ENCODE results near the gene GPR78.

The GPR78 gene, protein sequence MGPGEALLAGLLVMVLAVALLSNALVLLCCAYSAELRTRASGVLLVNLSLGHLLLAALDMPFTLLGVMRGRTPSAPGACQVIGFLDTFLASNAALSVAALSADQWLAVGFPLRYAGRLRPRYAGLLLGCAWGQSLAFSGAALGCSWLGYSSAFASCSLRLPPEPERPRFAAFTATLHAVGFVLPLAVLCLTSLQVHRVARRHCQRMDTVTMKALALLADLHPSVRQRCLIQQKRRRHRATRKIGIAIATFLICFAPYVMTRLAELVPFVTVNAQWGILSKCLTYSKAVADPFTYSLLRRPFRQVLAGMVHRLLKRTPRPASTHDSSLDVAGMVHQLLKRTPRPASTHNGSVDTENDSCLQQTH

GRCh38 chr4:8580321-8581093 lies at the start of gene GPR78:
Gene GPR78 (plus strand): TSS chr4:8580392. CDS start chr4:8580983, 591 bp downstream.
- no peak for DNase-seq

DNA sequence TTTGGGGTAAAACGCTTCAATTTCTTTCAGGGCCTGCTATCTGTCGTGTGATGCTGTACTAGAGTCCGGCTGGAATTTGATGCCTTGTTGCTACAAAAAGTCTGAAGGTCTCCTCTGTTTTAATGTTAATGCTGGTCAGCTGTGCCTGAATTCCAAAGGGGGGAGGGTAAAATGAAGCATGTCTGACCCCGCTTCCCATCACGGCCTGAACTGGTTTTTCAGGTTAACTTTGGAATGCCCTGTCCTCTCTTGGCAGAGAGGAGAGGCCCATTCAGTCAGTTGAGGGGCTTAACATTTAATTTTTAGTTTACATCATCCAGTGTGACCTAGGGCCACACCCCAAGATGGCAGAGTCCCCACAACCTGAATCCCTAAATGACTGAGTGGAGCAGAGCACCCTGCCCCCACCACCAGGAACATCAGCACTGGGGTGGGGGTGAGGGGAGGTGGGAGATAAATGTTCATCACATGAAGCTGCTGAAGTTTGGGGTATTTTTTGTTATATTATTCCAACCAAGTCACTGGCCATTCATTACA lies 47.9 kb upstream of the GPR78 start:
- DNase-seq = no peak

DNA sequence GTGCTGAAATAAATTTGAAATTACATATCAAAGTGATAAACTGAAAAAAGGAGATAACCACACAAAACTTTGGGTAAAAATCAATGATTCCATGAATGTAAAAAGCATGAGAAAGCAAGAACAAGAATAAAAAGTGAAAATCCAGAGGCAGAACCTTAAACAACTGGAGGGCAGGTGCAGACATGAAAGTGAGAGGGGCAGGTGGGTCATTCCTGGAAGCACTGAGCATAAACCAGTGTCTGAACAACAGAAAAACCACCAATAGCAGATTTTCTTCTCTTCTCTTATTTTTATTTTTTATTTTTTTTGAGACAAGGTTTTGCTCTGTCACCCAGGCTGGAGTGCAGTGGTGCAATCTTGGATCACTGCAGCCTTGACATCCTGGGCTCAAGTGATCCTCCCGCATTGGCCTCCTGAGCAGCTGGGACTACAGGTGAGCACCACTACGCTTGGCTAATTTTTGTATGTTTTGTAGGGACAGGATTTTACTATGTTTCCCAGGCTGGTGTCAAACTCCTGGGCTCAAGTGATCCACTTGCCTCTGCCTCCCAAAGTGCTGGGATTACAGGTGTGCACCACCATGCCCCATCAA lies 46.8 kb upstream of the GPR78 start:
- no peak for DNase-seq

GRCh38 chr4:8534129-8534528 lies 46.1 kb upstream of the GPR78 start:
- DNase-seq = no peak

GRCh38 chr4:8534611-8535010 lies 45.6 kb upstream of the GPR78 start:
- no peak for DNase-seq

DNA sequence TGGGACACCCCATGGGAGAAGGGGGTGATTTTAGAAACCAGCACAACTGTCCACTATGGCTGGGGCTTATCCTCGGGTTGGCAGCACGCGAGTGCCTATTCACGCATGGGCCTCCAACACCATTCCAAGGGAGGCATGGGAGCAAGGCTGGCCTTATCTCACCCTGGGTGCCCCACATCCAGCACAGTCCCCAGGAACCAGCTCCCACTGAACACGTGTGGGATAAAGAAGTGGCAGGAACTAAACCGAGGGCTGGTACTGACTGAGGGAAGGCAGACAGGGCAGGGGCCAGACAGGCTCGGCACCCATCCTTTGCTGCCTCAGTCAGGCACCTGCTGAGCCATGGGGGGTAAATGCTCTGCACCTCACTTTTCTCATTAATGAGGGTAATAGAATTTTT lies 43.7 kb upstream of the GPR78 start:
- no peak for DNase-seq

- no peak for DNase-seq
These were observed 43.1 kb upstream of the GPR78 start for GRCh38 chr4:8537041-8537461.

GRCh38 chr4:8538076-8538702 lies 42.0 kb upstream of the GPR78 start:
- no peak for DNase-seq

DNA sequence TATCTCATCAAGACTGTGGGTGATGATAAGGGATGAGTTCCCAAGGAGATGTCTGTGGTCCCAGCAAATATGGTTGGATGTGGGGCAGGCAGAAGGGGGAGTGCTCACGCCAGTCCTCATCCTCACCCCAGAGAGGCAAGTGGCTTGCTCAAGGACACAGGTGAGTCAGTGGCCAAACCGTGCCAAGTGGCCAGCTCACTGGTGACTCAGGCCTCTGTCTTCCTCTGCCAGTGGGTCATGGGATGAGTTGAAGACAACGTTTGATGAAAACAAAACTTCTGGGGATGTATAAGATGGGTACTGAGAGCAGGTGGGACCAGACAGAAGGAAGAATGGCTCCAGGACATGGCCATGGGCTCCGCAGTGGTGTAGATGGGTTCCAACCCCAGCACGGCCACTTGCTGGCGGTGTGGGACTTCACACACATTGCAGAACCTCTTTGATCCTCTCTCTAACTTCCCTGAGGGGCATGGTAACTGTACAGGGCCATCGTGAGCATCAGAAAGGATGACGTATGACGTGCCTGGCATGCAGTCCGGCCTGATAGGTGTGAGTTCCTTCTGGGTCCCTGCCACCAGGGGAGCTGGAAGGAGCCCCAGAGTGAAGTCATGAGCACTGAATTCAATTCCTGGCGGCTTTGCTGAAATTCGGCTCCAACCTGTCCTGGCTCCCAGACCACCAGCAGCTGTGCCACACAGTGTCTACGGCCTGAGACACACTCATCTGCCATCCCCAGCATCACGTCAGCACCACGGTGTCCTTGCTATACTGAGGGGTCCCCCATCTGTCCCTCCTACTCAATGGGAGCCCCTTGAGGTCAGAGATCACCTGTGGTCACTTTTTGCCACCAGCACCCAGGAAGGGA lies 41.3 kb upstream of the GPR78 start:
- DNase-seq = no peak

GRCh38 chr4:8539661-8540060 lies 40.5 kb upstream of the GPR78 start:
- no peak for DNase-seq

DNA sequence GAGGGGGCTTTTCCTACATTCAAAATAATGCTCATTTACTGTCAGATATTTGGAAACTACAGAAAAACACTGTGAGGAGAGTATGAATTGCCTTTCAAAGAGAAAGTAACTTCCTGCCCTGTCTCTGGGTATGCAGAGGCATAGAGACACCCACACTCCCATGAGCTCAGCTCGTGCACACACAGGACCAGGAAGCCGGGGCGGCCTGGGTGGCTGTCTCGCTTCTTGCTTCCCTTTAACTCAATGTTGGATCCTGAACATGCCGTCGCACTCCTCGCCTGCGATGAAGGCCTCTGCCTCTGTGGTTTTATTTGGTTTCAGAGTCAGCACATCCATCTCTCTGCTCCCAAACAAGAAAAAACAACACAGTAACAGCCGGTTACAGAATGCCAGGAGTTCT lies 40.1 kb upstream of the GPR78 start:
- DNase-seq = peak; percentile 12 to 15

DNA sequence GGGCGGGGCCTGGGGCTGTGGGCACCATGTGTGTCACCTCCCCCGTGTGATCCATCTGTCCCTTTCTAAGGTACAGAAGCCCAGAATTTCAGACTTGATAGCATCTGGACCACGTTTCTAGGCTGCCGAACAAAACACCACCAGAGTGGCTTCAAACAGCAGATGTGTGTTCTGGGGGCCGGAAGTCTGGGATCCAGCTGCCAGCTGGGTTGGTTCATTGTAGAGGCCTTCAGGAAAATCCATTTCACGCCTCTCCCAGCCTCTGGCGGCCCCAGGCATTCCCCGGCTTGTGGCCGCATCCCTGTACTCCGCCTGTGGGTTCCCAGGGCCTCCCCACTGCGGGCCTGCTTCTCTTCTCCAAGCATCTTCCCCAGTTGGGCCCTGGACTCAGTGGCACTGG lies 39.6 kb upstream of the GPR78 start:
- no peak for DNase-seq

GRCh38 chr4:8540991-8541390 lies 39.2 kb upstream of the GPR78 start:
- no peak for DNase-seq

GRCh38 chr4:8541981-8542715 lies 38.0 kb upstream of the GPR78 start:
- no peak for DNase-seq

- DNase-seq = no peak
These were observed 37.2 kb upstream of the GPR78 start for GRCh38 chr4:8542776-8543525.

- no peak for DNase-seq
These were observed 36.6 kb upstream of the GPR78 start for GRCh38 chr4:8543623-8544022.

- DNase-seq = no peak
These were observed 35.9 kb upstream of the GPR78 start for GRCh38 chr4:8544282-8544681.

DNA sequence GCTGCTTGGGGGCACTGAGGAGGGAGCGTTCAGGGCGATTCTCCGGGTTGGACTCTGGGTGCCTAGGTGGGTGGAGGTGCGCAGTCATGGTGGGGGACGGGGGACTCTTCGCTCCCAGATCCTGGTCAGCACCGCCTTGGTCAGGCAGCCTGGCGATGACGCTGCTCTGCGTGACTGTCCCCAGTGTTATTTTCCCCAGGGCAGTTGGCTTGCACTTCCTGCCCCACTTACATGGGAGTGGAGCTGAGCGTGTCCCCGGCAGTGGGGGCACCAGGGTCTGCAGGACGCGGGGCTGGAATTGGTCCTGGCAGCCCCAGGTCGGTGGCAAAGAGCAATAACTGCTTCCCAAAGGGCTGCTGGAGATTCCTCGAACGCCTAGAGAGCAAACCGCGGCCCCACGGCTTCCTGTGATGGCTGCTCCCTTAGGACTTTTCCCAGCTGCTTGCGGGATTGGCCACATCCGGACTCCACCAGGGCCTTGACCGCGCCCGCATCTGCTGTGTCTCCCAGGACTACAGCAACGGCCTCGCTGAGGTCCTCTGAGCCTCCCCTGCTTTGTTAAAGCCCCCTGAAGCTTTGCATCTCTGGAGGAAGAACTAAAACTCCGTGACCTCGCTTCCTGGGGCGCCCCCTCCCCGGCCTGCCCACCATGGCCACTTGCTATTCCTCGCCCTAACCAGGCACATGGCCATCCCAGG lies 35.3 kb upstream of the GPR78 start:
- no peak for DNase-seq

DNA sequence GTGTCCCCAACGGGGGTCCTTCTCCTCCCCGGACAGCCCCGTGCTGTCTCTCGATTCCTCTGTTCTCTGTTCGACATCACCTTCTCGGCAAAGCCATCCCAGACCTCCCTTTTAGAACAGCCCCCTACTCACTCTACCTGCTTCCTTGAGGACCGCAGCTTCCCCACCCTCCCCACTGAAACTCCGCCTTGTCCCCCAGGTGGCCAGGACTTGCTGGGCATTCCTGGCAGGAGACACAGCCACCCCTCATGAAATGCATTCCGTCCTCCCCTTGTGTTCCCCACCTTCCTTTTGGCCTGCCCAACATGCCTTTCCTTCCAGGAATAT lies 34.8 kb upstream of the GPR78 start:
- no peak for DNase-seq

GRCh38 chr4:8546766-8547107 lies 33.5 kb upstream of the GPR78 start:
- no peak for DNase-seq

Data from activated CD4-positive, alpha-beta T cell treated with anti-CD3 and anti-CD28 coated beads, Interleukin-2, amount 50 U/mL, for 4 hours (primary cell).